Fibroblast of villous mesenchyme (primary cell): ENCODE results near the gene METTL2A. TPM values are rescaled to one million over a fixed set of nuclear protein-coding genes. Genes with fewer than 3 reads are reported as not detected.

Source experiments
- DNase-seq: peaks from one replicate; pipeline ENCODE4 v3.0.0-alpha.2; 2010; ENCODE audit warnings: low read depth
- H3K4me3 ChIP-seq: 2 replicates; pipeline ENCODE4 v1.5.1; 2011; ENCODE audit warnings: low read depth, mild to moderate bottlenecking, low read length
- CTCF ChIP-seq: IDR thresholded peaks from 2 replicates; pipeline ENCODE4 v1.5.1; 2012; ENCODE audit warnings: low read depth, mild to moderate bottlenecking, low read length; ENCODE audit not compliant: insufficient read depth
- total RNA-seq: library from RNA; depleted of rRNA; stranded (reverse); fragments of >200 nt; gene quantifications from 2 replicates; pipeline ENCODE4 v1.2.3, GENCODE V29; 2012

Gene METTL2A, protein sequence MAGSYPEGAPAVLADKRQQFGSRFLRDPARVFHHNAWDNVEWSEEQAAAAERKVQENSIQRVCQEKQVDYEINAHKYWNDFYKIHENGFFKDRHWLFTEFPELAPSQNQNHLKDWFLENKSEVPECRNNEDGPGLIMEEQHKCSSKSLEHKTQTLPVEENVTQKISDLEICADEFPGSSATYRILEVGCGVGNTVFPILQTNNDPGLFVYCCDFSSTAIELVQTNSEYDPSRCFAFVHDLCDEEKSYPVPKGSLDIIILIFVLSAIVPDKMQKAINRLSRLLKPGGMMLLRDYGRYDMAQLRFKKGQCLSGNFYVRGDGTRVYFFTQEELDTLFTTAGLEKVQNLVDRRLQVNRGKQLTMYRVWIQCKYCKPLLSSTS
- 22.2 and 29.4 TPM in 2 replicates for total RNA-seq

- peak; percentile 10 for TF ChIP-seq CTCF
- DNase-seq: peak; percentile 79
- H3K4me3 ChIP-seq: peak within 1 kb of the TSS; percentile 83
These were observed at the start of gene METTL2A for GRCh38 chr17:62423647-62424461. METTL2A (plus strand) TSS chr17:62423897; CDS start chr17:62423903, 6 bp downstream.

DNA sequence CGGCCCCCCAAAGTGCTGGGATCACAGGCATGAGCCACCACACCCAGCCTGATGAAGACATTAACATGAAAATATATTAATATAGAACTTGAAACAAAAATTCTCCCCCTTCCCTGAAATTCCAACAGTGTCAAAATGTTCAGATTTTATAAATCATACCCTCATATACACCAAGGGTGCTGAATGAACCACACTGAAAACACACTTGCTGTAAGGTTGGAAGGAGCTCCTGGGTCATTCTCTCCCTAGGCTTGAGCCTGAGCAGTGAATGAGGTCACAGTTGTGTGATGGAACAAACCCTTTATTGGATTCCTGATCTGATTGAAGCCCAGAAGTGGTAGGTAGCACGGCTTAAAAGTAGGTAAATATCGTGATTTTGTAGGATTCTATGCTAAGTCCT is 43.4 kb upstream of the METTL2A start, which contains the start of gene EFCAB3:
TSS of gene EFCAB3 (plus strand) at position 301 of the 400 bp plus-strand sequence. CDS start 2,427 bp downstream, outside the sequence.
- no peak within 1 kb of the TSS for H3K4me3 ChIP-seq
- DNase-seq: no peak
- TF ChIP-seq CTCF: no peak

- H3K4me3 ChIP-seq: no peak overlapping the region
- TF ChIP-seq CTCF: no peak
- no peak for DNase-seq
These were observed 42.1 kb upstream of the METTL2A start for GRCh38 chr17:62381561-62381960.

DNA sequence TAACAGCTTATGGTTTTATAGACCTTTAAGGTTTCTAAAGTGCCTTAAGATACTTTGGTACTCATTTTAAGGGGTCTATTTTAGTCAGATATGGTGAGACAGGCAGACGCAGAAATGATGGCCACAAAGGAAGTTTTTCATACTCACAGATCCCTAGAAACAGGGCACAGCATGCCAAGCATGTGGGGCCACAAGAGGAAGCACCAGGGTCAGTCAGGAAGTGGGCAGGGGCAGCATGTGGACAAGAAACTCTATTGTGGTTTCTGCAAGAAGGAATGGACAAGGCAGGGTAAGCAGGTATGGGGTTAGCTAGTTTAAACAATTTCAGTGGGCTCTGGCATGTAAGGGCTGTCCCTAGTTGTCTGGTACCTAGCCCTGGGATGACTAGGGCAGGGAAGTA is 34.8 kb upstream of the METTL2A start:
- TF ChIP-seq CTCF: no peak
- no peak for DNase-seq
- H3K4me3 ChIP-seq: no peak overlapping the region

GRCh38 chr17:62392908-62393307 is 30.8 kb upstream of the METTL2A start:
- no peak for TF ChIP-seq CTCF
- H3K4me3 ChIP-seq: no peak overlapping the region
- DNase-seq: no peak

GRCh38 chr17:62398891-62399290 is 24.8 kb upstream of the METTL2A start:
- DNase-seq: no peak
- no peak for TF ChIP-seq CTCF
- no peak overlapping the region for H3K4me3 ChIP-seq
